Neural cell (in vitro differentiated cells): ENCODE data around the gene SPATA12.

Experiments used
- CTCF ChIP-seq: fragments of 450-650 bp; IDR thresholded peaks from 2 replicates; pipeline ENCODE4 v1.5.1; 2014; ENCODE audit warnings: antibody characterized with exemption, mild to moderate bottlenecking, moderate library complexity; ENCODE audit not compliant: poor library complexity, severe bottlenecking
- EP300 ChIP-seq: fragments of 450-650 bp; conservative IDR thresholded peaks from 2 replicates; pipeline ENCODE4 v1.6.1; 2014; ENCODE audit warnings: antibody characterized with exemption, mild to moderate bottlenecking, moderate library complexity; ENCODE audit not compliant: poor library complexity, severe bottlenecking
- EZH2 ChIP-seq: fragments of 200-600, 300-800 bp; shearing (Covaris generic), sonication (generic); IDR thresholded peaks from 2 replicates; pipeline ENCODE4 v1.6.1; 2014; ENCODE audit warnings: antibody characterized with exemption, low read length, borderline replicate concordance, mild to moderate bottlenecking; ENCODE audit not compliant: insufficient read depth, poor library complexity, severe bottlenecking
- MXI1 ChIP-seq: fragments of 450-650 bp; conservative IDR thresholded peaks from 2 replicates; pipeline ENCODE4 v1.6.1; 2014; ENCODE audit warnings: antibody characterized with exemption, mild to moderate bottlenecking; ENCODE audit not compliant: poor library complexity, severe bottlenecking
- POLR2AphosphoS5 ChIP-seq: IDR thresholded peaks from 2 replicates; pipeline ENCODE4 v1.6.1; 2012

- TF ChIP-seq EP300 = no peak
- no peak for TF ChIP-seq POLR2AphosphoS5
- no peak for TF ChIP-seq EZH2
- no peak for TF ChIP-seq MXI1
- TF ChIP-seq CTCF = no peak
Observed at GRCh38 chr3:57017459-57017845, 43.0 kb upstream of the SPATA12 start.
